Natural killer cell (primary cell): ENCODE results near the gene RCC1. TPM values are rescaled to one million over a fixed set of nuclear protein-coding genes. Genes with fewer than 3 reads are reported as not detected.

Source experiments
- ATAC-seq, 3 donors: fragments of 150-1000 bp in 2 of 3; fragments of 200-7000 bp in 1 of 3; cut with Tn5 transposase; 1 replicate in 1 of 3; 2 replicates in 2 of 3; pipeline ENCODE4 v1.10.0; 2021; ENCODE audit warnings: mild to moderate bottlenecking in 2 of 3, moderate library complexity in 2 of 3
- DNase-seq, 2 donors: peaks; one replicate each; pipeline versions ENCODE4 v3.0.0 to v3.0.0-alpha.2; 2013 to 2021; ENCODE audit warnings: mixed read lengths in 1 of 2
- H3K27ac ChIP-seq: one replicate; pipeline ENCODE4 v1.5.1; 2013; ENCODE audit warnings: mild to moderate bottlenecking, low read length
- H3K27me3 ChIP-seq: one replicate; pipeline ENCODE4 v1.6.1; 2013; ENCODE audit warnings: low read length; ENCODE audit not compliant: control insufficient read depth, insufficient read depth
- H3K36me3 ChIP-seq: one replicate; pipeline ENCODE4 v1.6.1; 2013; ENCODE audit warnings: low read length; ENCODE audit not compliant: control insufficient read depth, insufficient read depth
- H3K4me1 ChIP-seq: one replicate; pipeline ENCODE4 v1.6.1; 2013; ENCODE audit warnings: low read length; ENCODE audit not compliant: control insufficient read depth, insufficient read depth
- H3K4me3 ChIP-seq: one replicate; pipeline ENCODE4 v1.5.1; 2013; ENCODE audit warnings: low read length
- H3K9me3 ChIP-seq: one replicate; pipeline ENCODE4 v1.6.1; 2013; ENCODE audit warnings: low read length; ENCODE audit not compliant: control insufficient read depth, insufficient read depth
- H3K27ac Mint-ChIP-seq, 2 donors: one replicate each; pipeline ENCODE4 v1.8.0; 2022; ENCODE audit warnings: mild to moderate bottlenecking in 2 of 2, mixed read lengths in 2 of 2, moderate library complexity in 1 of 2
- H3K27me3 Mint-ChIP-seq, 2 donors: one replicate each; pipeline ENCODE4 v1.8.0; 2022; ENCODE audit warnings: low read depth in 2 of 2, mixed read lengths in 2 of 2
- H3K36me3 Mint-ChIP-seq: one replicate; pipeline ENCODE4 v1.8.0; 2022; ENCODE audit warnings: mixed read lengths
- H3K4me1 Mint-ChIP-seq, 2 donors: one replicate each; pipeline ENCODE4 v1.8.0; 2022; ENCODE audit warnings: mixed read lengths in 2 of 2
- H3K4me3 Mint-ChIP-seq: one replicate; pipeline ENCODE4 v1.8.0; 2022; ENCODE audit warnings: mild to moderate bottlenecking, moderate library complexity, mixed read lengths
- H3K9me3 Mint-ChIP-seq, 2 donors: one replicate each; pipeline ENCODE4 v1.8.0; 2022; ENCODE audit warnings: mixed read lengths in 2 of 2
- WGBS: methylation state at CpG from one replicate; pipeline ENCODE4 v1.1.7; 2013; ENCODE audit warnings: missing lambda C conversion rate; ENCODE audit not compliant: insufficient coverage; 5-methylcytosine and 5-hydroxymethylcytosine counted together
- intact Hi-C: fragments of 100-400 bp; cut with micrococcal nuclease; formaldehyde crosslinking; loops from one replicate; pipeline ENCODE4 v1.14.2; 2022
- total RNA-seq, 4 donors: library from RNA; stranded (reverse); fragments of 120-200 nt in 1 of 4; gene quantifications; one replicate each; pipeline versions ENCODE4 v1.2.3 to v1.2.4, GENCODE V29; 2013 to 2022
- TF ChIP-seq, protein P1 (sequence below): fragments of 200-600 bp; IDR thresholded peaks from one replicate; pipeline ENCODE4 v1.8.0; 2022; ENCODE audit warnings: antibody characterized with exemption

RCC1 gene
- total RNA-seq, 3 donors from 2014 or later (not counting 1 experiment from before 2014, with no cell fraction given) = 15.9 to 23.7 (median 19.2) TPM

DNA sequence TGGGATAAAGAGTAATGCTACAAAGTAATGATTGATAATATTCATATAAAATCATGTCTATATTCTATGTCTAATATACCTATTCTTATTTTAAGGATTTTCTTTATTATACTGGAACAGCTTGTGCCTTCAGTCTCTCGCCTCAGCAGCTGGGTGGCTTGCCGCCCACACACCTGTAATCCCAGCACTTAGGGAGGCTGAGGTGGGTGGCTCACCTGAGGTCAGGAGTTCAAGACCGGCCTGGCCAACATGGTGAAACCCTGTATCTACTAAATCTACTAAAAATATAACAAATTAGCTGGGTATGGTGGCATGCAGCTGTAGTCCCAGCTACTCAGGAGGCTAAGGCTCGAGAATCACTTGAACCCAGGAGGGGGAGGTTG lies 39.4 kb downstream of the RCC1 start:
- intact Hi-C loops = no loop called here
- H3K4me1 ChIP-seq = no peaks in the 10 kb centered on the region
- no peaks in the 10 kb centered on the region for H3K27me3 ChIP-seq
- WGBS = 96% methylated on average over 1 of the region's 4 CpGs
- no peaks in the 10 kb centered on the region for H3K36me3 ChIP-seq
- TF ChIP-seq, protein P1, sequence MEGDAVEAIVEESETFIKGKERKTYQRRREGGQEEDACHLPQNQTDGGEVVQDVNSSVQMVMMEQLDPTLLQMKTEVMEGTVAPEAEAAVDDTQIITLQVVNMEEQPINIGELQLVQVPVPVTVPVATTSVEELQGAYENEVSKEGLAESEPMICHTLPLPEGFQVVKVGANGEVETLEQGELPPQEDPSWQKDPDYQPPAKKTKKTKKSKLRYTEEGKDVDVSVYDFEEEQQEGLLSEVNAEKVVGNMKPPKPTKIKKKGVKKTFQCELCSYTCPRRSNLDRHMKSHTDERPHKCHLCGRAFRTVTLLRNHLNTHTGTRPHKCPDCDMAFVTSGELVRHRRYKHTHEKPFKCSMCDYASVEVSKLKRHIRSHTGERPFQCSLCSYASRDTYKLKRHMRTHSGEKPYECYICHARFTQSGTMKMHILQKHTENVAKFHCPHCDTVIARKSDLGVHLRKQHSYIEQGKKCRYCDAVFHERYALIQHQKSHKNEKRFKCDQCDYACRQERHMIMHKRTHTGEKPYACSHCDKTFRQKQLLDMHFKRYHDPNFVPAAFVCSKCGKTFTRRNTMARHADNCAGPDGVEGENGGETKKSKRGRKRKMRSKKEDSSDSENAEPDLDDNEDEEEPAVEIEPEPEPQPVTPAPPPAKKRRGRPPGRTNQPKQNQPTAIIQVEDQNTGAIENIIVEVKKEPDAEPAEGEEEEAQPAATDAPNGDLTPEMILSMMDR = no peak
- Mint-ChIP-seq H3K27me3 (no peaks in the 10 kb centered on the region), H3K4me1 (no peaks in the 10 kb centered on the region), H3K27ac (no peak overlapping the region), H3K9me3 (no peaks in the 10 kb centered on the region), H3K4me3 (no peak overlapping the region), H3K36me3 (no peaks in the 10 kb centered on the region)
- ATAC-seq (no peak), DNase-seq (no peak)
- H3K4me3 ChIP-seq = no peak overlapping the region
- H3K9me3 ChIP-seq = no peaks in the 10 kb centered on the region
- H3K27ac ChIP-seq = no peak overlapping the region

DNA sequence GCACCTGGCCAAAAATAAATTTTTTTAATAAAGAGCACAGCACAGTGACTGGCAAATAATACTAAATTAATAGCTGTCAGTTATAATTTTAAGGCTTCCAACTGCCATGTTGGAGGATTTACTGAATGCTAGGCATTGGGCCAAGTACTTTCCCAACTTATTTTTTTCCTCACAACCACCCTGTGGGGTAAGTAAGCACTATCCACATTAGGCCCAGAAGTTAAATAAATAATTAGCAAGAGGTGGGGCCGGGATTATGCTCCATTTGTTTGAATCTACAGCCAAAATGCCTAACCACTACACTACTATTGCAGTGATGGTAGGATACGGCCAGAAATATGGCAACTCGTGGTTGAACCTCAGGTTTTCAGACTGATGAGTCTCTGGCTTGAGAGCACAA lies 42.5 kb downstream of the RCC1 start:
- WGBS = 89% methylated on average over 3 of the region's 3 CpGs
- H3K4me1 Mint-ChIP-seq = peaks cover 10 to 11% of the 10 kb centered on the region in 2 donors
- Histone ChIP-seq H3K27ac (no peak overlapping the region), H3K9me3 (no peaks in the 10 kb centered on the region), H3K27me3 (no peaks in the 10 kb centered on the region), H3K4me1 (peaks cover 11% of the 10 kb centered on the region), H3K36me3 (no peaks in the 10 kb centered on the region), H3K4me3 (no peak overlapping the region)
- H3K9me3 Mint-ChIP-seq = no peaks in the 10 kb centered on the region
- no peak overlapping the region for H3K27ac Mint-ChIP-seq
- H3K36me3 Mint-ChIP-seq = no peaks in the 10 kb centered on the region
- H3K27me3 Mint-ChIP-seq = no peaks in the 10 kb centered on the region
- no peak for DNase-seq
- intact Hi-C loops = no loop called here
- no peak for ATAC-seq
- TF ChIP-seq, protein P1 = no peak
- H3K4me3 Mint-ChIP-seq = no peak overlapping the region

DNA sequence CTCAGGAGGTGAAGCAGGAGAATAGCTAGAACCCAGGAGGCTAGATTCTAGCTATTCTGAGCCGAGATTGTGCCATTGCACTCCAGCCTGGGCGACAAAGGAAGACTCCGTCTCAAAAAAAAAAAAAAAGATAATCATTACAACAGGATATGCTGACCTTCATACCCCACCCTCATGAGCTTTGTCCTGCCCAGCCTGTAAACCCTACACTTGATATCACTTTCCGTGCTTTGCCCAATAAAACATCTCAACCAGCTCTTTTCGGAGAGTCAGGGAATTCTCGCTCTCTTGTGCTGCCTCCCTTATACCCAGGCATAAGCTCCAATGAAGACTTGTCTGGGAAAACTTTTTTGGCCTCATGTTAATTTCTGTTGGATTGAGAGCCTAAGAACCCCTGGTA lies 45.5 kb downstream of the RCC1 start:
- Mint-ChIP-seq H3K9me3 (no peaks in the 10 kb centered on the region), H3K4me1 (peaks cover 17 to 19% of the 10 kb centered on the region in 2 donors), H3K4me3 (no peak overlapping the region), H3K36me3 (no peaks in the 10 kb centered on the region), H3K27me3 (no peaks in the 10 kb centered on the region), H3K27ac (peak overlapping the region in 1 of 2 donors; percentile 99)
- Histone ChIP-seq H3K4me1 (peaks cover 18% of the 10 kb centered on the region), H3K4me3 (no peak overlapping the region), H3K36me3 (peaks cover 2% of the 10 kb centered on the region), H3K27ac (no peak overlapping the region), H3K27me3 (no peaks in the 10 kb centered on the region), H3K9me3 (no peaks in the 10 kb centered on the region)
- 93% methylated on average over 6 of the region's 6 CpGs for whole genome bisulfite sequencing
- TF ChIP-seq, protein P1 = no peak
- intact Hi-C loops = no loop called here
- ATAC-seq (no peak), DNase-seq (no peak)
